Upper lobe of left lung (tissue), 4 donors: Measurements from ENCODE around the gene TRIM17.

Experiments
- POLR2A ChIP-seq, 4 donors: fragments of 450-650 bp; IDR thresholded peaks; one replicate each; pipeline ENCODE4 v1.5.1; 2016 to 2017; ENCODE audit warnings: antibody characterized with exemption in 4 of 4, mild to moderate bottlenecking in 2 of 4
- POLR2AphosphoS5 ChIP-seq, 2 donors: sonication (generic); formaldehyde crosslinking; IDR thresholded peaks; one replicate each; pipeline ENCODE4 v1.5.1; 2017; ENCODE audit warnings: antibody characterized with exemption in 2 of 2
- TF ChIP-seq, protein P1 (sequence below), 6 experiments: fragments of 450-650 bp in 4 of 6; fragments of 200-600 bp in 2 of 6; sonication (generic) in 2 of 6; IDR thresholded peaks; one replicate each; pipeline ENCODE4 v1.5.1; 2016 to 2019; ENCODE audit warnings: antibody characterized with exemption in 6 of 6

DNA sequence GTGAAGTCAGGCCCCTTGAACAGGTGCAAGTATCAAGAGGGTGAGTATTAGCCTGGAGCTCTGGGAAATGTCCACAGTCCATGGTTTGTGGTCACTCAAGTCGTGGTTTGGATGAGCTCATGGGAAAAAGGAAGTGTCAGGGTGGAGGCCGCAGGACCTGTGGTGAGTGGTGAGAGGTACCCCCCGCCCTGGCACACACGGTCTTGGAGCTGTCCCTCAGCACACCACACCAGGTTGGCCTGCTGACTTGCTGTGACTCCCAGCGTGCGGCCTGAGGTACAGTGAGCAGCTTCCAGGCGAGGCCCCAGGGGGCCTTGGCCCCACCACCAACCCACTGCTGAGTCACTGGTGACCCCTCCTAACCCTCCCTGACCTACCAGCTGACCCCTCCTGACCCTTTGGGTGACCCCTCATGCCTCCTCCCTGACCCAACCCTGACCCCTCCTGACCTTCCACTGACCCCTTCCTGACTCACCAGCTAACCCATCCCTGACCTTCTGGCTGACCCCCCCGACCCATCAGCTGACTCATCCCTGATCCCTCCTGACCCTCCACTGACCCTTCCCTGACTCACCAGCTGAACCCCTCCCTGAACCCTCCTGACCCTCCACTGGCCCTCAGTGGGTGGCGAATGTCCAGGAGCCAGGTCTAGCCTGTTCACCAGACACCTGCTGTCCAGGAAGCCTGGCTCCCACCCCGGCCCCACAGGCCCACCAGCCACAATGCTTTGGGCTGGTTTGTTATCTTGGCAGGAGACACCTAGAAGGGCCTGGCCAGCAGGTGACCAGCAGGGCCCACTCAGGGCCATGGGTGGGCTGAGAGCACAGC, 35.7 kb upstream of the TRIM17 start:
- TF ChIP-seq, protein P1, sequence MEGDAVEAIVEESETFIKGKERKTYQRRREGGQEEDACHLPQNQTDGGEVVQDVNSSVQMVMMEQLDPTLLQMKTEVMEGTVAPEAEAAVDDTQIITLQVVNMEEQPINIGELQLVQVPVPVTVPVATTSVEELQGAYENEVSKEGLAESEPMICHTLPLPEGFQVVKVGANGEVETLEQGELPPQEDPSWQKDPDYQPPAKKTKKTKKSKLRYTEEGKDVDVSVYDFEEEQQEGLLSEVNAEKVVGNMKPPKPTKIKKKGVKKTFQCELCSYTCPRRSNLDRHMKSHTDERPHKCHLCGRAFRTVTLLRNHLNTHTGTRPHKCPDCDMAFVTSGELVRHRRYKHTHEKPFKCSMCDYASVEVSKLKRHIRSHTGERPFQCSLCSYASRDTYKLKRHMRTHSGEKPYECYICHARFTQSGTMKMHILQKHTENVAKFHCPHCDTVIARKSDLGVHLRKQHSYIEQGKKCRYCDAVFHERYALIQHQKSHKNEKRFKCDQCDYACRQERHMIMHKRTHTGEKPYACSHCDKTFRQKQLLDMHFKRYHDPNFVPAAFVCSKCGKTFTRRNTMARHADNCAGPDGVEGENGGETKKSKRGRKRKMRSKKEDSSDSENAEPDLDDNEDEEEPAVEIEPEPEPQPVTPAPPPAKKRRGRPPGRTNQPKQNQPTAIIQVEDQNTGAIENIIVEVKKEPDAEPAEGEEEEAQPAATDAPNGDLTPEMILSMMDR (IDR thresholded peaks at IDR 0.05): no peak
- TF ChIP-seq POLR2AphosphoS5 (IDR thresholded peaks at IDR 0.05) (no peak), POLR2A (IDR thresholded peaks at IDR 0.05) (no peak)
